ENCODE measurements around the gene MYO6.

MYO6 gene

DNA sequence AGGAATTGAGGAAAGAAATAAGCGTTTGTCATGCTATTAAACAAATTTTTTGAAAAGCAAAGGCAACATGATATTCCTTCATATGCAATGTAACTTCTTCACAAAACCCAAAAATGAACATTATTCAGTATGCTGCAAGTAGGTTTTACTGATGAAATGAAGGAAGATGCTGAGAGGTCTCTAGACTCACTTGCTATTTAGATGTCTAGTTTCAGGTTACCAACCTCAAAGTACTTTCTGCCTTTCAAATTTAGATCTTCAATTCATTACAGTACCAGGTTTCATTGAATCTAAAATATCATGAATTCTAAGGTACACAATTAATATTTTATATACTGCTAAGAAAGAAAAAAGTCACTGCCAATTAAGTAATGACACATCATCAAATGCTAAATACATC, 39.9 kb downstream of the MYO6 start:
- Histone ChIP-seq H3K27me3 (ENCODE audit: low read depth) (peaks cover 1% of the 10 kb centered on the region; the same call in 1 of the 2 replicates), H3K4me1 (peaks cover 3% of the 10 kb centered on the region), H3K9me3 (no peaks in the 10 kb centered on the region), H3K4me3 (no peak overlapping the region), H3K36me3 (replicated peaks) (no peaks in the 10 kb centered on the region)
- in situ Hi-C loops (cut with MboI; ENCODE audit: low sequenced_read_pairs), result no loop called here
- no peak for DNase-seq (ENCODE audit: low spot score in 2 of 2)

DNA sequence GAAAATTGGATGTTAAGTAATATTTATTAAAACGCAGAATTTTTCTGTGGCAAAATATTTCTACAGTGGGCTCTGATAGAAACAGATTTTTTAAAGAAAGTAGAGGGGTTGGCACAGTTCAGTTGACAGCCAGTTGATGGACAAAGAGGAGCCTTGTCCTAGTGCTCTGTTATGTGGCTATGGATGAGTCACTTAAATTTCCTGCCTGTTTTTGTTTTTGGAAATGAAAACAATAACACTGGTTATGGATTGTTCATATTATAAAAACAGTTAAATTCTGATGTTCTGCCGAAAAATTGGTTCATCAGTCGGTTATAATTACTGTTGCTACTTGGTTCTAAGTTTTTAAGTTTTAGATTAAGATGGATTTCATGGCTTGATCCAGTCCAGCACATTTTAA, 42.8 kb downstream of the MYO6 start:
- Histone ChIP-seq H3K4me1 (peaks cover 17% of the 10 kb centered on the region), H3K4me3 (no peak overlapping the region), H3K27me3 (ENCODE audit: low read depth) (peaks cover 5% of the 10 kb centered on the region; the same call in 1 of the 2 replicates), H3K36me3 (replicated peaks) (no peaks in the 10 kb centered on the region), H3K9me3 (no peaks in the 10 kb centered on the region)
- in situ Hi-C loops (cut with MboI; ENCODE audit: low sequenced_read_pairs), result no loop called here
- no peak for DNase-seq (ENCODE audit: low spot score in 2 of 2)

DNA sequence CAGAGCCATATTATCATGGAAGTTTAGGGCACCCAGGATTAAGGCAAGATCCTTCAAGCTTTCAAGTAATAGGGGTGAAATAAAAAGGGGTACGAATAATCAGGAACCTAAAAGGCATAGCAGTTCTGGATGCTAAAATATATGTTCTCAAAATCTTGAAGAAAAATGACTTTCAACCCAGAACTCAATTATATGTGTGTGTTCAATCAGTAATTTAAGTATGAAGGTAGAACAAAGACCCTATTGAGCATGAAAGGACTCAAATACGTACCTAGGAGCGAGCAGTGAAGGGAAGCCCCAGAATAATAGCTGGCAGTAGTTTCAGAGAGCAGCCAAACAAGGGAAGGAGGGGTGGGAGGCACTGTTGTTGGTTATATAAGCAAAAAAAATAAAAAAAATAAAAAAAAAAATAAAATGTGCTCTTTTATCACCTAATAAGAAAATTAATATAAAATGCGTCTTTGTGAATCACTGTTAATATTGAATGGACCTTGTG, 45.4 kb downstream of the MYO6 start:
- Histone ChIP-seq H3K36me3 (replicated peaks) (no peaks in the 10 kb centered on the region), H3K9me3 (no peaks in the 10 kb centered on the region), H3K27me3 (ENCODE audit: low read depth) (peaks cover 5% of the 10 kb centered on the region; the same call in 1 of the 2 replicates), H3K4me1 (peaks cover 17% of the 10 kb centered on the region), H3K4me3 (no peak overlapping the region)
- in situ Hi-C loops (cut with MboI; ENCODE audit: low sequenced_read_pairs), result no loop called here
- DNase-seq (ENCODE audit: low spot score in 2 of 2), result no peak

DNA sequence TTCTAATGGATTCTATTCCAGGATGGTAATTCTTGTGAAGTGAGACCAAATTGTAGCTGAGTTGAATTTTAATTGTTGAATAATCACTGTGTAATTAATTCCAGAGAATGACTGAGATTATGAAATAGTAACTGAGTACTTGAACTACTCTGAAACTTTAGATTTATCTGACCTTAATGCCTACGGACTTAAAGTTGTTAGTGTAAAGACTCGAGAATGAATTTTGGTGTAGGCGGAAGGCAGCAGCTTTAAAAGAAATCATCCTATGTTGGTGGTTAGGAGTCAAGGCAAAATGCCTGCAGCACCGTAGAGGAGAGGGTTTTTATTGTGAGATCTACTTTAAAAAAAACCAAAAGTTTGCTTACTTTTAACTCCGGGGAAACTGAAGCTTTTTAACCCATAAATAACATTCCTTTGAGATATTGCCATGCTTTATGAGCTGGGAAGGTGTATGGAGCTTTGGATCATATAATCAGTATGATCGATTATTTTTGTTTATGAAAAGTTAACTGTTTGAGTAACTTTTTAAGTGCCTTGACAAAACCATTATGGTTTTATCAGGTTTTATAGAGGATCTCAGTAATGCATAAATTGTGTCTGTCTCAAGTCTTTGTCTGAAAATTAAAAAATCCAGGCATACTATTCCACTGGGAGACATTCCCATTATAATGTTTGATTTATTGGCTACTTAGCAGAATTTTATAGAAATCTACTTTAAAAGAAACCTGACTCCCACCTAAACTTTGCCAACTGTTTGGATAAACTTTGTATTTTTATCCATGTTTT, 46.1 kb downstream of the MYO6 start:
- in situ Hi-C loops (cut with MboI; ENCODE audit: low sequenced_read_pairs), result no loop called here
- Histone ChIP-seq H3K36me3 (replicated peaks) (no peaks in the 10 kb centered on the region), H3K4me3 (no peak overlapping the region), H3K27me3 (ENCODE audit: low read depth) (peaks cover 5% of the 10 kb centered on the region; the same call in 1 of the 2 replicates), H3K9me3 (no peaks in the 10 kb centered on the region), H3K4me1 (peaks cover 17% of the 10 kb centered on the region)
- peak in 1 of 2 experiments; percentile 55 for DNase-seq (ENCODE audit: low spot score in 2 of 2)

DNA sequence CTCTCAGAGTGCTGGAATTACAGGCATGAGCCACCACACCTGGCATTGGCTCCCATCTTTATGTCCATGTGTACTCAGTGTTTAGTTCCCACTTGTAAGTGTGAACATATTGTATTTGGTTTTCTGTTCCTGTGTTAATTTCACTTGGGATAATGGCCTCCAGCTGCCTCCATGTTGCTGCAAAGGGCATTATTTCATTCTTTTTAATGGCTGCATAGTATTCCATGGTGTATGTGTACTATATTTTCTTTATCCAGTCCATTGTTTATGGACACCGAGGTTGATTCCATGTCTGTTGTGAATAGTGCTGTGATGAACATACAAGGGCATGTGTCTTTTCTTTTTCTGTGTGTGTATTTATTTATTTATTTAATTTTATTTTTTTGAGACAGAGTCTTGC, 47.7 kb downstream of the MYO6 start:
- H3K9me3 ChIP-seq, result no peaks in the 10 kb centered on the region
- no peaks in the 10 kb centered on the region for H3K36me3 ChIP-seq (replicated peaks)
- peaks cover 5% of the 10 kb centered on the region; the same call in 1 of the 2 replicates for H3K27me3 ChIP-seq (ENCODE audit: low read depth)
- H3K4me3 ChIP-seq, result no peak overlapping the region
- no peak for DNase-seq (ENCODE audit: low spot score in 2 of 2)
- in situ Hi-C loops (cut with MboI; ENCODE audit: low sequenced_read_pairs), result no loop called here
- H3K4me1 ChIP-seq, result peaks cover 17% of the 10 kb centered on the region

DNA sequence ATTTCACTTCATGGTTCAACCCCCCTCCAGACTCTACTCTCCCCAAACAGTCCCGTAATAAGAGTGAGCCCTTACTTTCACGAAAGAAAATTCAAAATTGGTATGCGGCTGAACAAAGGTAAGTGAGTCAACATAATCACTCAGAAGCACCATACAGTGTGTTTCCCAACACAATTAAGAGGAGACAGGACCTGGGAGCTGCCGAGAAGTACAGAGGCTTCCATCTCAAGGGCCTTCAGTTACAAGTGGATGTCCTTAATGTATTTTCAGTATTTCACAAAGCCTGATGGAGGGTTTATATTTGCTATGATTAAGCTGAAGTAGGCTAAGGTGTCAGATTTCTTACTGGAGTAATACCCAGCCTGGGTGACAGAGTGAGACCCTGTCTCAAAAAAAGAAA, 51.1 kb downstream of the MYO6 start:
- Histone ChIP-seq H3K4me3 (no peak overlapping the region), H3K4me1 (peaks cover 6% of the 10 kb centered on the region), H3K27me3 (ENCODE audit: low read depth) (no peaks in the 10 kb centered on the region), H3K9me3 (no peaks in the 10 kb centered on the region), H3K36me3 (replicated peaks) (no peaks in the 10 kb centered on the region)
- in situ Hi-C loops (cut with MboI; ENCODE audit: low sequenced_read_pairs), result no loop called here
- DNase-seq (ENCODE audit: low spot score in 2 of 2), result no peak

DNA sequence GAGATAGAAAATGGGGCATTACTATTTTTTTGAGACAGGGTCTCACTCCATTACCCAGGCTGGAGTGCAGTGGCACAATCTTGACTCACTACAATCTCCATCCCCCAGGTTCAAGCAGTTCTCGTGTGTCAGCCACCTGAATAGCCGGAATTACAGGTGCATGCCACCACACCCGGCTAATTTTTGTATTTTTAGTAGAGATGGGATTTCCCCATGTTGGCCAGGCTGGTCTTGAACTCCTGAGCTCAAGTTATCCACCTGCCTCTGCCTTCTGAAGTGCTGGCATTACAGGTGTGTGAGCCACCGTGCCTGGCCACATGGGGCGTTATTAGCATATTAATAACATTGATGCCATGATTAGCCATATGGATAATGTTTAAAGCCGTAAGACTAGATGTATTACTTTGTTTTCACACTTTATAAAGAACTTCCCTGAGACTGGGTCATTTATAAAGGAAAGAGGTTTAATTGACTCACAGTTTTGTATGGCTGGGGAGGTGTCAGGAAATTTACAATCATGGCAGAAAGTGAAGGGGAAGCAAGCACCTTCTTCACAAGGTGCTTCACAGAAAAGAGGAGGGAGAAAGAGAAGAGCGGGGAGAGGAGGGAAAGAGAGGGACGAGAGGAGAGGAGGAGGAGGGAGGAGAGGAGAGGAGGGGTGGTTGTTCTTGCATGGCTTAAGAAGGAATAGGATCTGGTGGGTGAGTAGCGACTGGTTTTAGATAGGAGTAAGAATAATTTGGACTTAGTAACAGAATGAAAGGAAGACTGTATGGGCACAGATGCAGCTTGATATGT, 51.9 kb downstream of the MYO6 start:
- in situ Hi-C loops (cut with MboI; ENCODE audit: low sequenced_read_pairs), result no loop called here

DNA sequence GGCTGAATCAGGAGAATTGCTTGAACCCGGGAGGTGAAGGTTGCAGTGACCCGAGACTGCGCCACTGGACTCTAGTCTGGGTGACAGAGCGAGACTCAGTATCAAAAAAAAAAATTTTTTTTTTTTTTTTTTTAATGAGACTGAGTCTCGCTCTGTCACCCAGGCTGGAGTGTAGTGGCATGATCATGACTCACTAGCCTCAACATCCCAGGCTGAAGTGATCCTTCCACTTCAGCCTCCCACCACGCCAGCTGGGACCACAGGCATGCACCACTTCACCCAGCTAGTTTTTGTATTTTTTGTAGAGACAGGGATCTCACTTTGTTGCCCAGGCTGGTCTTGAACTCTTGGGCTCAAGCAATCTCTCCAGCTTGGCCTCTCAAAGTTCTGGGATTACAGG, 53.3 kb downstream of the MYO6 start:
- Histone ChIP-seq H3K4me3 (no peak overlapping the region), H3K9me3 (peaks cover 4% of the 10 kb centered on the region; the same call in 1 of the 2 replicates), H3K36me3 (replicated peaks) (no peaks in the 10 kb centered on the region), H3K4me1 (no peaks in the 10 kb centered on the region), H3K27me3 (ENCODE audit: low read depth) (no peaks in the 10 kb centered on the region)
- in situ Hi-C loops (cut with MboI; ENCODE audit: low sequenced_read_pairs), result no loop called here
- no peak for DNase-seq (ENCODE audit: low spot score in 2 of 2)

More for the DNA sequence above, 51.9 kb downstream of the MYO6 start:
- Histone ChIP-seq H3K27me3 (ENCODE audit: low read depth) (no peaks in the 10 kb centered on the region), H3K36me3 (replicated peaks) (no peaks in the 10 kb centered on the region), H3K4me3 (no peak overlapping the region), H3K9me3 (no peaks in the 10 kb centered on the region), H3K4me1 (no peaks in the 10 kb centered on the region; the same call in 1 of the 2 replicates)
- DNase-seq (ENCODE audit: low spot score in 2 of 2), result no peak

DNA sequence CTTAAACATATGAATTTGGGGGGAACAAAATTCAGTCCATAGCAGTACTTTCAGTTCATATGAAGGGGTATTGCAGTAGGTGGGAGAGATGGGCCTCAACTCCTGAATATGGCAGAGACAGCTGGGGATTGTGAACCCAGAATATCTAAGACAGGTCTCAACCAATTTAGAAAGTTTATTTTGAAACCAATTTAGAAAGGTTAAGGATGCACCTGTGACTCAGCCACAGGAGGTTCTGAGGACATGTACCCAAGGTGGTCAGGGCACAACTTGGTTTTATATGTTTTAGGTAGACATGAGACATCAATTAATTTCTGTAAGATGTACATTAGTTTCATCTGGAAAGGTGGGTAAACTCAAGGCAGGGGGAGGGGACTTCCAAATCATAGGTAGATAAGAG, 59.5 kb downstream of the MYO6 start:
- Histone ChIP-seq H3K27me3 (ENCODE audit: low read depth) (no peaks in the 10 kb centered on the region), H3K4me1 (no peaks in the 10 kb centered on the region), H3K4me3 (no peak overlapping the region), H3K36me3 (replicated peaks) (no peaks in the 10 kb centered on the region), H3K9me3 (peaks cover 4% of the 10 kb centered on the region; the same call in 1 of the 2 replicates)
- DNase-seq (ENCODE audit: low spot score in 2 of 2), result no peak
- in situ Hi-C loops (cut with MboI; ENCODE audit: low sequenced_read_pairs), result no loop called here

DNA sequence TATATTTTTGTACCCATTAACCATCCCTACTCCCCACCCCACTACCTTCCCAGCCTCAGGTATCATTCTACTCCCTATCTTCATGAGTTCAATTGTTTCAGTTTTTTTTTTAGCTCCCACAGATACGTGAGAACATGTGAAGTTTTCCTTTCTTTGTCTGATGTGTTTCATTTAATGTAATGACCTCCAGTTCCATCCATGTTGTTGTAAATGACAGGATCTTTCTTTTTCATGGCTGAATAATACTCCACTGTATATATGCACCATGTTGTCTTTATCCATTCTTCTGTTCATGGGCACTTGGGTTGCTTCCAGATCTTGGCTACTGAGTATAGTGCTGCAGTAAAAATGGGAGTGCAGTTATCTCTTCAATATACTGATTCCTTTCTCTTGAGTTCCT, 63.5 kb downstream of the MYO6 start:
- H3K27me3 ChIP-seq (ENCODE audit: low read depth), result no peaks in the 10 kb centered on the region
- H3K36me3 ChIP-seq (replicated peaks), result no peaks in the 10 kb centered on the region
- H3K9me3 ChIP-seq, result no peaks in the 10 kb centered on the region
- in situ Hi-C loops (cut with MboI; ENCODE audit: low sequenced_read_pairs), result no loop called here
- no peak for DNase-seq (ENCODE audit: low spot score in 2 of 2)
- no peaks in the 10 kb centered on the region for H3K4me1 ChIP-seq
- H3K4me3 ChIP-seq, result no peak overlapping the region

DNA sequence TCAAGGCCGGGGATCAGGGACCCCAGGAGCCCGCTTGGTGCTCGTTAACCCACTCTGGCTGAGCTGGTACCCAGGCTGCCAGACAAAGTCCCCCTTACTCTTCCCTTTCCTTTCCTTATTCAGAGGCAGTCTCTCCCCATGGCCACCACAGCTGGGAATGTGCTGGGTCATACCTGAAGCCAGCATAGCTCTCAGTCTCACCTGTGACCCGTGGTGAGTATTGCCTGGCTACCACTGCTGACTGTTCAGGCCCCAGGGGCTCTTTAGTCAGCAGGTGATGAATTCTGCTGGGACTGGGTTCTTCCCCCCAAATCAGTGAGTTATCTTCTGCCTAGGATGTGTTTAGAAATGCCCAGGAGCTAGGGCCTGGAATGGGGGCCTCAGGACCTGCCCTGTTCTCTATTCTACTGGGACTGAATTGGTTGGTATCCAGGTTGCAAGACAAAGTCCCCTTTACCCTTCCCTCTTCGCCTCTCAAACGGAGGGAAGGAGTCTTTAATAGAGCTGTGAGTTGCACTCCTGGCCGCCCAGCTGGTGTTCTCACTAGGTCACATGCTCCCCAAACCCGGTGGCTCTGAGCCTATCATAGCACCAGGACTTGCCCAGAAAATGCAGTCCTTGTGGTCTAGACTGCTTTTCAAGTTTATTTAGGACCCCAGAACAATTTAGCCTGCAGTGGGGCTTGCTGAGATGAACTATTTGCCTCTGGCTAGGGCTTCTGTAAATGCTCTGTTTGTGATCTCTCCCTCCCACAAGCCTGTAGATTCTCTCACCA, 64.6 kb downstream of the MYO6 start:
- Histone ChIP-seq H3K36me3 (replicated peaks) (no peaks in the 10 kb centered on the region), H3K4me3 (no peak overlapping the region), H3K27me3 (ENCODE audit: low read depth) (no peaks in the 10 kb centered on the region), H3K9me3 (no peaks in the 10 kb centered on the region), H3K4me1 (no peaks in the 10 kb centered on the region)
- no peak for DNase-seq (ENCODE audit: low spot score in 2 of 2)
- in situ Hi-C loops (cut with MboI; ENCODE audit: low sequenced_read_pairs), result no loop called here

DNA sequence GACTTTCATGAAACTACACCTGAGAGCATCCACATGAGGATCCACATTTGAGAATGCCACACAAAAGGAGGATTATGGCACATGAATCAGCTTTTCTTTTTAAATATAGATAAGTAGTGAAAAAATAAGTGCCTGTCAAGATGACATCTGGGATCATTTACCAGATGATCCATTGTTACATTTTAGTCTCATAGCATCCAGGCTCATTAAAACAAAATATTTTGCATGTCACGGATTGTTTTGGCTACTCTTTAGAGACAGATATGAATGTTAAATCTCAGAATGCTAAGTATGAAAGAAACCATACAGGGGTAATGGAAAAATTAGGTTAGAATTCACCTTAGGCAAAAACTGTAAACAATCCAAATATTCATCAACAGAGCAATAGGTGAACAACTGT, 66.7 kb downstream of the MYO6 start:
- no peaks in the 10 kb centered on the region for H3K9me3 ChIP-seq
- no peak for DNase-seq (ENCODE audit: low spot score in 2 of 2)
- no peaks in the 10 kb centered on the region for H3K36me3 ChIP-seq (replicated peaks)
- H3K4me3 ChIP-seq, result no peak overlapping the region
- no peaks in the 10 kb centered on the region for H3K27me3 ChIP-seq (ENCODE audit: low read depth)
- H3K4me1 ChIP-seq, result no peaks in the 10 kb centered on the region
- in situ Hi-C loops (cut with MboI; ENCODE audit: low sequenced_read_pairs), result no loop called here

DNA sequence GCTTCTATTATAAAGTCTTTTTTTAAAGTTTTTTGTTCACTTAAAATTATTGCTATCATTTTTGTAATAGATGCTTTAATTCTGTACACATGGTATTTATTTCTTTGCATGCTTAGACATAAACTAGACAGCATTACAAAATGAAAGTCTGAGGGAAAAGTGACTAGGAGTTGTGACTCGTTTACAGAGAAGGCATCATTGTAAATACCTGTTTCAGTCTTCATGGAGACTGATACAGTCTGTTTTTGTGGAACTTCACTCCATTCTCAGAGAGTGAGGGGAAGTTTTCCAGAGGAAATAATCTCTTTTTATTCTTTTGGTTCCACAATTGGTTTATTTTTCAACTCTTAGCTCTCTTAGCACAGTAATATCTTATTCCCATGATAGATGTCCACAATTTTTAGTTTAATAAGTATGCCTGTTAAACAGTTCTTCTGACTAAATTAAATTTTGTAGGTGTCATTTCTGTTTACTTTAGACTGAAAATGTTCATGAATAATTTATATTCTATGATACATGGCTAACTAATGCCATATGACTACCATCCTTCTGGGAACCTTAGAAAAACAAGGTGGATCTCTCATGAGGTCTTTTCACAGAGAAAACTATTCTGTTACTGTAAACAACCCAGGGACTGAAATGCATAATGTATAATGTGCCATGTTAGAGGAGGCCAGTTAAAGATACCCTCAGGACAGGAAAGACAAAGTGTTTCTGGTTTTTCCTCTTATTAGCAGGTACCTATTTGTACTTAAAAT, 69.2 kb downstream of the MYO6 start:
- Histone ChIP-seq H3K4me1 (no peaks in the 10 kb centered on the region), H3K4me3 (no peak overlapping the region), H3K9me3 (no peaks in the 10 kb centered on the region), H3K27me3 (ENCODE audit: low read depth) (no peaks in the 10 kb centered on the region), H3K36me3 (replicated peaks) (no peaks in the 10 kb centered on the region)
- no peak for DNase-seq (ENCODE audit: low spot score in 2 of 2)
- in situ Hi-C loops (cut with MboI; ENCODE audit: low sequenced_read_pairs), result no loop called here

All from HAP-1 (cell line).